H9 (cell line): ENCODE measurements around the gene LHFPL6. TPM values are rescaled to one million over a fixed set of nuclear protein-coding genes. Genes with fewer than 3 reads are reported as not detected.

Source experiments
- DNase-seq: peaks from one replicate; pipeline ENCODE4 v3.0.0-alpha.2; 2017
- H2AFZ ChIP-seq: one replicate; pipeline ENCODE4 v1.6.1; 2013; ENCODE audit warnings: mild to moderate bottlenecking, low read length, control low read depth, moderate library complexity
- H2AK5ac ChIP-seq: 2 replicates; pipeline ENCODE4 v1.6.1; 2013; ENCODE audit warnings: low read length, control low read depth, mixed read lengths; ENCODE audit not compliant: insufficient read length
- H2BK120ac ChIP-seq: one replicate; pipeline ENCODE4 v1.6.1; 2013; ENCODE audit warnings: low read depth, mild to moderate bottlenecking, low read length, control low read depth, inconsistent platforms; ENCODE audit not compliant: poor library complexity, severe bottlenecking
- H2BK12ac ChIP-seq: 2 replicates; pipeline ENCODE4 v1.6.1; 2013; ENCODE audit warnings: low read length, control low read depth, mixed read lengths, low read depth; ENCODE audit not compliant: insufficient read length
- H2BK15ac ChIP-seq: 2 replicates; pipeline ENCODE4 v1.6.1; 2013; ENCODE audit warnings: low read depth, low read length, control low read depth
- H2BK20ac ChIP-seq: one replicate; pipeline ENCODE4 v1.6.1; 2013; ENCODE audit warnings: low read depth, mild to moderate bottlenecking, low read length, control low read depth, inconsistent platforms; ENCODE audit not compliant: poor library complexity, severe bottlenecking
- H2BK5ac ChIP-seq: 2 replicates; pipeline ENCODE4 v1.6.1; 2013; ENCODE audit warnings: low read length, control low read depth, mixed read lengths; ENCODE audit not compliant: insufficient read length
- H3K14ac ChIP-seq: 2 replicates; pipeline ENCODE4 v1.6.1; 2013; ENCODE audit warnings: low read length, control low read depth; ENCODE audit not compliant: insufficient read depth
- H3K18ac ChIP-seq: 2 replicates; pipeline ENCODE4 v1.6.1; 2013; ENCODE audit warnings: low read depth, mild to moderate bottlenecking, mixed read lengths, low read length, control low read depth; ENCODE audit not compliant: insufficient read length
- H3K23ac ChIP-seq: 2 replicates; pipeline ENCODE4 v1.6.1; 2013; ENCODE audit warnings: low read length, control low read depth, mixed read lengths, low read depth; ENCODE audit not compliant: insufficient read length
- H3K23me2 ChIP-seq: 2 replicates; pipeline ENCODE4 v1.6.1; 2013; ENCODE audit warnings: low read depth, mild to moderate bottlenecking, mixed read lengths, low read length, control low read depth; ENCODE audit not compliant: insufficient read length, poor library complexity, severe bottlenecking
- H3K27ac ChIP-seq: 2 replicates; pipeline ENCODE4 v1.5.1; 2013; ENCODE audit warnings: low read length, control low read depth, mixed read lengths, low read depth; ENCODE audit not compliant: insufficient read length
- H3K27me3 ChIP-seq: 2 replicates; pipeline ENCODE4 v1.6.1; 2013; ENCODE audit warnings: low read length, control low read depth, inconsistent platforms; ENCODE audit not compliant: insufficient read depth
- H3K4ac ChIP-seq: 2 replicates; pipeline ENCODE4 v1.6.1; 2013; ENCODE audit warnings: low read depth, mild to moderate bottlenecking, control low read depth, inconsistent platforms, low read length, moderate library complexity
- H3K4me1 ChIP-seq: 2 replicates; pipeline ENCODE4 v1.6.1; 2013; ENCODE audit warnings: low read length, control low read depth, inconsistent platforms; ENCODE audit not compliant: insufficient read depth
- H3K4me2 ChIP-seq: 2 replicates; pipeline ENCODE4 v1.6.1; 2013; ENCODE audit warnings: low read length, control low read depth, mixed read lengths; ENCODE audit not compliant: insufficient read length, insufficient read depth
- H3K56ac ChIP-seq: 2 replicates; pipeline ENCODE4 v1.6.1; 2013; ENCODE audit warnings: low read depth, mild to moderate bottlenecking, mixed read lengths, low read length, control low read depth; ENCODE audit not compliant: insufficient read length
- H3K79me1 ChIP-seq: 2 replicates; pipeline ENCODE4 v1.6.1; 2013; ENCODE audit warnings: low read depth, mild to moderate bottlenecking, moderate library complexity, low read length, control low read depth, inconsistent platforms; ENCODE audit not compliant: insufficient read depth, poor library complexity, severe bottlenecking
- H3K79me2 ChIP-seq: 2 replicates; pipeline ENCODE4 v1.6.1; 2013; ENCODE audit warnings: low read length, control low read depth, inconsistent platforms; ENCODE audit not compliant: insufficient read depth
- H3K9ac ChIP-seq: 2 replicates; pipeline ENCODE4 v1.6.1; 2013; ENCODE audit warnings: low read length, control low read depth, mixed read lengths; ENCODE audit not compliant: insufficient read length; ENCODE audit errors: extremely low read depth
- H3K9me3 ChIP-seq: one replicate; pipeline ENCODE4 v1.6.1; 2013; ENCODE audit warnings: low read depth, low read length, inconsistent platforms; ENCODE audit not compliant: control insufficient read depth
- H3T11ph ChIP-seq: one replicate; pipeline ENCODE4 v1.6.1; 2013; ENCODE audit warnings: mild to moderate bottlenecking, low read length, control low read depth, inconsistent platforms
- H4K20me1 ChIP-seq: one replicate; pipeline ENCODE4 v1.6.1; 2013; ENCODE audit not compliant: control insufficient read depth, insufficient read length, insufficient read depth
- H4K5ac ChIP-seq: 2 replicates; pipeline ENCODE4 v1.6.1; 2013; ENCODE audit warnings: low read depth, mild to moderate bottlenecking, mixed read lengths, low read length, control low read depth; ENCODE audit not compliant: insufficient read length
- H4K8ac ChIP-seq: replicated peaks from 2 replicates; pipeline ENCODE4 v1.6.1; 2013; ENCODE audit warnings: low read length, control low read depth, mixed read lengths, low read depth; ENCODE audit not compliant: insufficient read length
- H4K91ac ChIP-seq: 2 replicates; pipeline ENCODE4 v1.6.1; 2013; ENCODE audit warnings: low read depth, mild to moderate bottlenecking, moderate library complexity, mixed read lengths, low read length, control low read depth; ENCODE audit not compliant: insufficient read length
- H3K27ac Mint-ChIP-seq, 3 experiments: 2 replicates in 2 of 3; 3 replicates in 1 of 3; pipeline ENCODE4 v1.8.0; 2020 to 2021; ENCODE audit warnings: mixed read lengths in 3 of 3, mild to moderate bottlenecking in 1 of 3, moderate library complexity in 1 of 3
- H3K27me3 Mint-ChIP-seq: 2 replicates; pipeline ENCODE4 v1.8.0; 2021; ENCODE audit warnings: low read depth, mild to moderate bottlenecking, moderate library complexity, mixed read lengths
- H3K36me3 Mint-ChIP-seq, 3 experiments: 2 replicates in 2 of 3; 3 replicates in 1 of 3; pipeline ENCODE4 v1.8.0; 2020 to 2021; ENCODE audit warnings: low read depth in 3 of 3, mixed read lengths in 3 of 3; ENCODE audit not compliant: insufficient read depth in 1 of 3
- H3K4me1 Mint-ChIP-seq, 2 experiments: 2 replicates each; pipeline ENCODE4 v1.8.0; 2020; ENCODE audit warnings: mixed read lengths in 2 of 2
- H3K4me3 Mint-ChIP-seq, 2 experiments: 2 replicates in 1 of 2; 3 replicates in 1 of 2; pipeline ENCODE4 v1.8.0; 2020 to 2021; ENCODE audit warnings: mild to moderate bottlenecking in 2 of 2, mixed read lengths in 2 of 2, moderate library complexity in 1 of 2
- H3K9me3 Mint-ChIP-seq, 2 experiments: 2 replicates in 1 of 2; 3 replicates in 1 of 2; pipeline ENCODE4 v1.8.0; 2020; ENCODE audit warnings: mild to moderate bottlenecking in 2 of 2, mixed read lengths in 2 of 2, moderate library complexity in 1 of 2
- CTCF ChIP-seq: fragments of 200-600 bp; sonication (generic); conservative IDR thresholded peaks from 3 replicates; pipeline ENCODE4 v1.8.0; 2021; ENCODE audit warnings: antibody characterized with exemption, mild to moderate bottlenecking
- WGBS: extraction: QIAGEN DNeasy Blood & Tissue Kit; methylation state at CpG from one replicate; pipeline ENCODE4 v1.1.7; 2013; ENCODE audit warnings: missing lambda C conversion rate, low lambda C conversion rate, mixed read lengths; ENCODE audit not compliant: insufficient read length; ENCODE audit errors: extremely low coverage; 5-methylcytosine and 5-hydroxymethylcytosine counted together
- total RNA-seq: library from RNA; stranded (reverse); gene quantifications from 2 replicates; pipeline ENCODE4 v1.2.1, GENCODE V29; 2021

The LHFPL6 gene
- total RNA-seq, 1 experiment from 2014 or later: 3.5 TPM

- Histone ChIP-seq H2AFZ (no peak overlapping the region), H3K9me3 (no peaks in the 10 kb centered on the region), H4K8ac (no peak overlapping the region), H3K56ac (no peak overlapping the region), H4K91ac (no peak overlapping the region), H3K4me2 (no peak overlapping the region), H3T11ph (no peak overlapping the region), H3K23me2 (no peaks in the 10 kb centered on the region), H2BK20ac (no peak overlapping the region), H2BK120ac (no peak overlapping the region), H4K5ac (no peak overlapping the region), H3K79me1 (no peaks in the 10 kb centered on the region), H2BK15ac (no peak overlapping the region), H3K23ac (no peak overlapping the region), H3K9ac (no peak overlapping the region), H3K27ac (no peak overlapping the region), H3K14ac (no peak overlapping the region), H3K27me3 (no peaks in the 10 kb centered on the region), H3K79me2 (no peaks in the 10 kb centered on the region), H2AK5ac (no peak overlapping the region), H3K18ac (no peak overlapping the region), H4K20me1 (no peaks in the 10 kb centered on the region), H3K4me1 (no peaks in the 10 kb centered on the region), H2BK5ac (no peak overlapping the region), H2BK12ac (no peak overlapping the region), H3K4ac (no peak overlapping the region)
- Mint-ChIP-seq H3K4me3 (no peak overlapping the region), H3K36me3 (no peaks in the 10 kb centered on the region), H3K4me1 (peaks cover 0 to 3% of the 10 kb centered on the region in 2 experiments; a peak in 1 of 4 replicates), H3K27ac (no peak overlapping the region), H3K9me3 (no peaks in the 10 kb centered on the region), H3K27me3 (peaks cover 2% of the 10 kb centered on the region; the same call in 1 of the 2 replicates)
- no peak for TF ChIP-seq CTCF
- no CpG with 5 or more reads among the region's 3 CpGs for WGBS
- DNase-seq: no peak
Measured at GRCh38 chr13:39317291-39317690, 285.7 kb downstream of the LHFPL6 start.
